HepG2 (cell line): ENCODE data around the gene WDR35. TPM values are rescaled to one million over a fixed set of nuclear protein-coding genes. Genes with fewer than 3 reads are reported as not detected.

Source experiments
- CAMTA2 ChIP-seq: sonication (generic); formaldehyde crosslinking; IDR thresholded peaks from 2 replicates; pipeline ENCODE4 v1.4.0; 2020; ENCODE audit warnings: mild to moderate bottlenecking, missing genetic modification reagents, borderline replicate concordance
- ETV5 ChIP-seq: IDR thresholded peaks from 2 replicates; pipeline ENCODE4 v1.6.1; 2018; ENCODE audit warnings: missing biosample characterization, missing genetic modification reagents, inconsistent platforms, borderline replicate concordance
- FLYWCH1 ChIP-seq: sonication (generic); formaldehyde crosslinking; IDR thresholded peaks from 2 replicates; pipeline ENCODE4 v1.8.1; 2023; ENCODE audit warnings: mild to moderate bottlenecking, missing genetic modification reagents
- GFI1 ChIP-seq: sonication (generic); formaldehyde crosslinking; IDR thresholded peaks from 2 replicates; pipeline ENCODE4 v1.5.0; 2020; ENCODE audit warnings: missing genetic modification reagents, mild to moderate bottlenecking, borderline replicate concordance
- HOMEZ ChIP-seq: IDR thresholded peaks from 2 replicates; pipeline ENCODE4 v1.6.1; 2016; ENCODE audit warnings: low read depth
- ZKSCAN5 ChIP-seq: sonication (generic); formaldehyde crosslinking; IDR thresholded peaks from 2 replicates; pipeline ENCODE4 v1.5.1; 2020; ENCODE audit warnings: mild to moderate bottlenecking, missing genetic modification reagents
- ZNF343 ChIP-seq: sonication (generic); formaldehyde crosslinking; IDR thresholded peaks from 2 replicates; pipeline ENCODE4 v1.4.0; 2020; ENCODE audit warnings: mild to moderate bottlenecking, missing genetic modification reagents
- ZNF703 ChIP-seq: sonication (generic); formaldehyde crosslinking; IDR thresholded peaks from 2 replicates; pipeline ENCODE4 v1.5.1; 2020; ENCODE audit warnings: missing genetic modification reagents, mild to moderate bottlenecking, moderate library complexity, borderline replicate concordance
- ZNF790 ChIP-seq: sonication (generic); formaldehyde crosslinking; IDR thresholded peaks from 2 replicates; pipeline ENCODE4 v1.8.0; 2022; ENCODE audit warnings: missing genetic modification reagents, mild to moderate bottlenecking, borderline replicate concordance
- ZNF816 ChIP-seq: sonication (generic); formaldehyde crosslinking; IDR thresholded peaks from 2 replicates; pipeline ENCODE4 v1.8.0; 2022; ENCODE audit warnings: missing genetic modification reagents, mild to moderate bottlenecking, borderline replicate concordance
- ZNF879 ChIP-seq: sonication (generic); formaldehyde crosslinking; IDR thresholded peaks from 2 replicates; pipeline ENCODE4 v1.8.1; 2023; ENCODE audit warnings: missing genetic modification reagents
- polyA plus RNA-seq, 8 experiments: library from polyadenylated mRNA; depleted of rRNA in 3 of 8; stranded (reverse) in 7 of 8; unstranded in 1 of 8; fragments of >200 nt; fragmentation: Illumina TruSeq in 4 of 8; extraction: Trizol in 4 of 8; gene quantifications; 2 replicates each; pipeline versions ENCODE4 v1.2.1 to v1.2.3, GENCODE V29; 2011 to 2016; ENCODE audit warnings: low read depth in 4 of 8, missing spikeins in 1 of 8, mixed read lengths in 1 of 8; ENCODE audit not compliant: insufficient read depth in 1 of 8
- total RNA-seq, 5 experiments: library from RNA; depleted of rRNA; stranded (reverse); fragments of >200 nt; fragmentation: Illumina TruSeq; extraction: Trizol; gene quantifications; 2 replicates each; pipeline ENCODE4 v1.2.3, GENCODE V29; 2016; ENCODE audit warnings: low read depth in 1 of 5
- TF ChIP-seq, protein P1 (sequence below): sonication (generic); formaldehyde crosslinking; IDR thresholded peaks from 2 replicates; pipeline ENCODE4; 2020; ENCODE audit warnings: missing genetic modification reagents, mild to moderate bottlenecking, borderline replicate concordance
- TF ChIP-seq, protein P2 (sequence below): sonication (generic); formaldehyde crosslinking; IDR thresholded peaks from 2 replicates; pipeline ENCODE4 v1.9.0; 2021; ENCODE audit warnings: mild to moderate bottlenecking, missing genetic modification reagents
- TF ChIP-seq, protein P3 (sequence below), 2 experiments: sonication (generic) in 1 of 2; formaldehyde crosslinking in 1 of 2; IDR thresholded peaks; 2 replicates each; pipeline versions ENCODE4 v1.5.1 to v1.6.1; 2011 to 2020; ENCODE audit warnings: borderline replicate concordance in 1 of 2, low read depth in 1 of 2, low read length in 1 of 2, mild to moderate bottlenecking in 1 of 2, missing genetic modification reagents in 1 of 2, moderate library complexity in 1 of 2

WDR35 gene
- total and polyA plus RNA-seq, 2 of the 13 experiments (the other 11 are each of a cell fraction or from before 2014, with no cell fraction given): 11.1 to 19.6 TPM

DNA sequence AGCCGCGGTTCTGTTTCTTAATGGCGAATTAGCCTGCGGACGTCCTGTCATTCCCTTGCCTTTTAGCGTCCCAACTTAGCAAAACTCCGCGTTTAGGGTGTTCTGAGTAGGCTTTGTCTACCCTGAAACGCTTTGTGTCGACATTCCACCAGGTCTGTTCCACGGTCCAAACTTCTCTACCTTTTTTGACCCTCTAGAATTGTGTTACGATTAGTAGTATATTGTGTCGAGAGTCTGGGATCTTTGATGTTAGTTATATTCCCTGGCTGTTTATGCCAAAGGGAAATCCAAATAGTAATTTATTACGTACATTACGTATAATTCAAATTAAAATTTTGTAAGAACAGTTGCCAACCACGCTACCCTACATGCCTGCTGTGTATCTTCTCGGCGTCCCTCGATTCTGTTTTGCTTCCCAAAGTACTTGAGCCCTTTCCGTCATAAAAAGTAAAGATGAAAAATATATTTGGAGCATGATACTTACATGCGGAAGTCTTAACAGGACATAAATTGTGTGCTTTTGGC is 87.6 kb downstream of the WDR35 start (continued):
- TF ChIP-seq ZNF816 (CRISPR knock-in tag) (peak; percentile 94; the same call in 1 of the 2 replicates), ZNF703 (0 out of 2 replicates have a peak, but pooled peaks have one; percentile 9), ZNF343 (CRISPR knock-in tag) (no peak), CAMTA2 (CRISPR knock-in tag) (no peak), FLYWCH1 (CRISPR knock-in tag) (0 out of 2 replicates have a peak, but pooled peaks have one; percentile 87), GFI1 (CRISPR knock-in tag) (peak; percentile 8; the same call in 1 of the 2 replicates), ZNF790 (no peak), HOMEZ (CRISPR knock-in tag) (no peak), ZNF879 (CRISPR knock-in tag) (peak; percentile 58; the same call in 1 of the 2 replicates), ETV5 (CRISPR knock-in tag) (no peak), ZKSCAN5 (CRISPR knock-in tag) (0 out of 2 replicates have a peak, but pooled peaks have one; percentile 1)
- TF ChIP-seq, protein P1, sequence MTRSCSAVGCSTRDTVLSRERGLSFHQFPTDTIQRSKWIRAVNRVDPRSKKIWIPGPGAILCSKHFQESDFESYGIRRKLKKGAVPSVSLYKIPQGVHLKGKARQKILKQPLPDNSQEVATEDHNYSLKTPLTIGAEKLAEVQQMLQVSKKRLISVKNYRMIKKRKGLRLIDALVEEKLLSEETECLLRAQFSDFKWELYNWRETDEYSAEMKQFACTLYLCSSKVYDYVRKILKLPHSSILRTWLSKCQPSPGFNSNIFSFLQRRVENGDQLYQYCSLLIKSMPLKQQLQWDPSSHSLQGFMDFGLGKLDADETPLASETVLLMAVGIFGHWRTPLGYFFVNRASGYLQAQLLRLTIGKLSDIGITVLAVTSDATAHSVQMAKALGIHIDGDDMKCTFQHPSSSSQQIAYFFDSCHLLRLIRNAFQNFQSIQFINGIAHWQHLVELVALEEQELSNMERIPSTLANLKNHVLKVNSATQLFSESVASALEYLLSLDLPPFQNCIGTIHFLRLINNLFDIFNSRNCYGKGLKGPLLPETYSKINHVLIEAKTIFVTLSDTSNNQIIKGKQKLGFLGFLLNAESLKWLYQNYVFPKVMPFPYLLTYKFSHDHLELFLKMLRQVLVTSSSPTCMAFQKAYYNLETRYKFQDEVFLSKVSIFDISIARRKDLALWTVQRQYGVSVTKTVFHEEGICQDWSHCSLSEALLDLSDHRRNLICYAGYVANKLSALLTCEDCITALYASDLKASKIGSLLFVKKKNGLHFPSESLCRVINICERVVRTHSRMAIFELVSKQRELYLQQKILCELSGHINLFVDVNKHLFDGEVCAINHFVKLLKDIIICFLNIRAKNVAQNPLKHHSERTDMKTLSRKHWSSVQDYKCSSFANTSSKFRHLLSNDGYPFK (CRISPR knock-in tag): no peak
- TF ChIP-seq, protein P2, sequence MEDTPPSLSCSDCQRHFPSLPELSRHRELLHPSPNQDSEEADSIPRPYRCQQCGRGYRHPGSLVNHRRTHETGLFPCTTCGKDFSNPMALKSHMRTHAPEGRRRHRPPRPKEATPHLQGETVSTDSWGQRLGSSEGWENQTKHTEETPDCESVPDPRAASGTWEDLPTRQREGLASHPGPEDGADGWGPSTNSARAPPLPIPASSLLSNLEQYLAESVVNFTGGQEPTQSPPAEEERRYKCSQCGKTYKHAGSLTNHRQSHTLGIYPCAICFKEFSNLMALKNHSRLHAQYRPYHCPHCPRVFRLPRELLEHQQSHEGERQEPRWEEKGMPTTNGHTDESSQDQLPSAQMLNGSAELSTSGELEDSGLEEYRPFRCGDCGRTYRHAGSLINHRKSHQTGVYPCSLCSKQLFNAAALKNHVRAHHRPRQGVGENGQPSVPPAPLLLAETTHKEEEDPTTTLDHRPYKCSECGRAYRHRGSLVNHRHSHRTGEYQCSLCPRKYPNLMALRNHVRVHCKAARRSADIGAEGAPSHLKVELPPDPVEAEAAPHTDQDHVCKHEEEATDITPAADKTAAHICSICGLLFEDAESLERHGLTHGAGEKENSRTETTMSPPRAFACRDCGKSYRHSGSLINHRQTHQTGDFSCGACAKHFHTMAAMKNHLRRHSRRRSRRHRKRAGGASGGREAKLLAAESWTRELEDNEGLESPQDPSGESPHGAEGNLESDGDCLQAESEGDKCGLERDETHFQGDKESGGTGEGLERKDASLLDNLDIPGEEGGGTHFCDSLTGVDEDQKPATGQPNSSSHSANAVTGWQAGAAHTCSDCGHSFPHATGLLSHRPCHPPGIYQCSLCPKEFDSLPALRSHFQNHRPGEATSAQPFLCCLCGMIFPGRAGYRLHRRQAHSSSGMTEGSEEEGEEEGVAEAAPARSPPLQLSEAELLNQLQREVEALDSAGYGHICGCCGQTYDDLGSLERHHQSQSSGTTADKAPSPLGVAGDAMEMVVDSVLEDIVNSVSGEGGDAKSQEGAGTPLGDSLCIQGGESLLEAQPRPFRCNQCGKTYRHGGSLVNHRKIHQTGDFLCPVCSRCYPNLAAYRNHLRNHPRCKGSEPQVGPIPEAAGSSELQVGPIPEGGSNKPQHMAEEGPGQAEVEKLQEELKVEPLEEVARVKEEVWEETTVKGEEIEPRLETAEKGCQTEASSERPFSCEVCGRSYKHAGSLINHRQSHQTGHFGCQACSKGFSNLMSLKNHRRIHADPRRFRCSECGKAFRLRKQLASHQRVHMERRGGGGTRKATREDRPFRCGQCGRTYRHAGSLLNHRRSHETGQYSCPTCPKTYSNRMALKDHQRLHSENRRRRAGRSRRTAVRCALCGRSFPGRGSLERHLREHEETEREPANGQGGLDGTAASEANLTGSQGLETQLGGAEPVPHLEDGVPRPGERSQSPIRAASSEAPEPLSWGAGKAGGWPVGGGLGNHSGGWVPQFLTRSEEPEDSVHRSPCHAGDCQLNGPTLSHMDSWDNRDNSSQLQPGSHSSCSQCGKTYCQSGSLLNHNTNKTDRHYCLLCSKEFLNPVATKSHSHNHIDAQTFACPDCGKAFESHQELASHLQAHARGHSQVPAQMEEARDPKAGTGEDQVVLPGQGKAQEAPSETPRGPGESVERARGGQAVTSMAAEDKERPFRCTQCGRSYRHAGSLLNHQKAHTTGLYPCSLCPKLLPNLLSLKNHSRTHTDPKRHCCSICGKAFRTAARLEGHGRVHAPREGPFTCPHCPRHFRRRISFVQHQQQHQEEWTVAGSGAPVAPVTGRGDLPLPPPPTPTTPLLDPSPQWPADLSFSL: 0 out of 2 replicates have a peak, but pooled peaks have one; percentile 11
- TF ChIP-seq, protein P3, sequence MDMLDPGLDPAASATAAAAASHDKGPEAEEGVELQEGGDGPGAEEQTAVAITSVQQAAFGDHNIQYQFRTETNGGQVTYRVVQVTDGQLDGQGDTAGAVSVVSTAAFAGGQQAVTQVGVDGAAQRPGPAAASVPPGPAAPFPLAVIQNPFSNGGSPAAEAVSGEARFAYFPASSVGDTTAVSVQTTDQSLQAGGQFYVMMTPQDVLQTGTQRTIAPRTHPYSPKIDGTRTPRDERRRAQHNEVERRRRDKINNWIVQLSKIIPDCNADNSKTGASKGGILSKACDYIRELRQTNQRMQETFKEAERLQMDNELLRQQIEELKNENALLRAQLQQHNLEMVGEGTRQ (IDR thresholded peaks at IDR 0.05; ENCODE audit: low read depth, low read length): no peak
- TF ChIP-seq, protein P3 (CRISPR knock-in tag; IDR thresholded peaks at IDR 0.05; ENCODE audit: borderline replicate concordance): no peak
